Measurements from ENCODE around the gene MPL.

Gene MPL

GRCh38 chr1:43306688-43307457 is 30.7 kb upstream of the MPL start:
- no peak for DNase-seq (ENCODE audit: low read depth in 2 of 2)

GRCh38 chr1:43307458-43308158 is 30.0 kb upstream of the MPL start:
- no peak for DNase-seq (ENCODE audit: low read depth in 2 of 2)

- no peak for DNase-seq (ENCODE audit: low read depth in 2 of 2)
Observed at GRCh38 chr1:43308635-43309404, 28.8 kb upstream of the MPL start.

GRCh38 chr1:43309405-43310025 is 28.1 kb upstream of the MPL start:
- DNase-seq (ENCODE audit: low read depth in 2 of 2): no peak

GRCh38 chr1:43311521-43311920 is 26.1 kb upstream of the MPL start:
- no peak for DNase-seq (ENCODE audit: low read depth in 2 of 2)

GRCh38 chr1:43312212-43312623 is 25.4 kb upstream of the MPL start:
- DNase-seq (ENCODE audit: low read depth in 2 of 2): no peak

GRCh38 chr1:43312663-43313515 is 24.7 kb upstream of the MPL start:
- no peak for DNase-seq (ENCODE audit: low read depth in 2 of 2)

- no peak for DNase-seq (ENCODE audit: low read depth in 2 of 2)
Observed at GRCh38 chr1:43313771-43314170, 23.8 kb upstream of the MPL start.

GRCh38 chr1:43314233-43314632 is 23.4 kb upstream of the MPL start:
- no peak for DNase-seq (ENCODE audit: low read depth in 2 of 2)

- no peak for DNase-seq (ENCODE audit: low read depth in 2 of 2)
Observed at GRCh38 chr1:43315481-43315880, 22.1 kb upstream of the MPL start.

GRCh38 chr1:43315963-43316737 is 21.5 kb upstream of the MPL start:
- no peak for DNase-seq (ENCODE audit: low read depth in 2 of 2)

- DNase-seq (ENCODE audit: low read depth in 2 of 2): no peak
Observed at GRCh38 chr1:43316738-43317520, 20.7 kb upstream of the MPL start.

GRCh38 chr1:43317817-43318471 is 19.7 kb upstream of the MPL start:
- DNase-seq (ENCODE audit: low read depth in 2 of 2): no peak

GRCh38 chr1:43318831-43319230 is 18.8 kb upstream of the MPL start:
- no peak for DNase-seq (ENCODE audit: low read depth in 2 of 2)

- DNase-seq (ENCODE audit: low read depth in 2 of 2): no peak
Observed at GRCh38 chr1:43319288-43319687, 18.3 kb upstream of the MPL start.

GRCh38 chr1:43319766-43320165 is 17.9 kb upstream of the MPL start:
- DNase-seq (ENCODE audit: low read depth in 2 of 2): no peak

GRCh38 chr1:43321331-43321891 is 16.2 kb upstream of the MPL start:
- no peak for DNase-seq (ENCODE audit: low read depth in 2 of 2)

- no peak for DNase-seq (ENCODE audit: low read depth in 2 of 2)
Observed at GRCh38 chr1:43322506-43322905, 15.1 kb upstream of the MPL start.

GRCh38 chr1:43324810-43325209 is 12.8 kb upstream of the MPL start:
- DNase-seq (ENCODE audit: low read depth in 2 of 2): no peak
